HUDEP-2 (cell line): ENCODE measurements around the gene INTS4.
"Not testable (repeated sequence)": the region's sequence is repeated elsewhere in the genome, so short reads cannot be mapped to it uniquely, and the experiment has no call there.

ENCODE experiments used
- DNase-seq, 76 experiments: peaks; one replicate each; lab custom pipeline; 2025; ENCODE audit not compliant: unreplicated experiment in 76 of 76; lab: John Stamatoyannopoulos, UW

Gene INTS4

DNA sequence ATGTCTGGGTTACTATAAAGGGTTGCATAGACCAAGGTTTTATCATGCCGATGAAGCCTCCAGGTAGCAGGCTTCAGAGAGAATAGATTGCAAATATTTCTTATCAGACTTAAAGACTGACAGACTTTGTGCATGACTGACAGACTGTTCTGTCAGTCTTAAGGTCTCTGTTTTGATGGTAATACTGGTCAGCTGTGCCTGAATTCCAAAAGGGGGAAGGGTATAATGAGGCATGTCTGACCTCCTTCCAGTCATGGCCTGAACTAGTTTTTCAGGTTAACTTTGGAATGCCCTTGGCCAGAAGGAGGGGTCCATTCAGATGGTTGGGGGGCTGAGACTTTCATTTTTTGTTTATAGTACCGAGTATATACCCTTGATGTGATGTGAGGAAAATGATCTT, 33.3 kb upstream of the INTS4 start:
- DNase-seq = no peak

DNA sequence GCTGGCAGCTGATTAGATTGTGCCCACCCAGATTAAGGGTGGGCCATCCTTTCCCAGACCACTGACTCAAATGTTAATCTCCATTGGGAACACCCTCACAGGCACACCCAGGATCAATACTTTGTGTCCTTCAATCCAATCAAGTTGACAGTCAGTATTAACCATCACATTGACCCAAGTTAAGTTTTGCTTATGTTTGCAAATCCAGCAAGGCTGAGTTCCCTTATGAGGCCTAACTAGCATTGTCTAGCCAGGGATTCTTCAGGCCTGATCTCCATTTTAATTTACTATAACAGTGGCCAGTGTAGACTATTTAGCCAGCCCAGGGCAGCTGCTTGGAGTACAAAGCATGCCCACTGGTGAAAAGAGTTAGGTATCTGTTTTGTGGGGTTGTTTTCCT, 30.9 kb upstream of the INTS4 start:
- no peak for DNase-seq

DNA sequence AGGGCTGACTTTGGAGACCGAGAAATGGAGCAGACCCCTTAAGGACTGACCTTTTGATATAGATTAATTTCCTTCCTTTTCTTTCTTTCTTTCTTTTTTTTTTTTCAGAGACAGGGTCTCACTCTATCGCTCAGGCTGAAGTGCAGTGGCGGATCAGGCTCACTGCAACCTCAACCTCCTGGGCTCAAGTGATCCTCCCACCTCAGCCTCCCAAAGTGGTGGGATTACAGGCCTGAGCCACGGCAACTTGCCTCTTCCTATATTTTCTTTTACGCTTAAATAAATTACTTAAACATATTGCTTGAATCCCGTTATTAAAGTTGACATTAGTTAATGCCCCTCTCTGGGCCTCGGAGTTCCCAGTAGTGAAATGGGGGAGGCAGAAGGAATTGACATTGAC, 29.0 kb upstream of the INTS4 start:
- DNase-seq = no peak

DNA sequence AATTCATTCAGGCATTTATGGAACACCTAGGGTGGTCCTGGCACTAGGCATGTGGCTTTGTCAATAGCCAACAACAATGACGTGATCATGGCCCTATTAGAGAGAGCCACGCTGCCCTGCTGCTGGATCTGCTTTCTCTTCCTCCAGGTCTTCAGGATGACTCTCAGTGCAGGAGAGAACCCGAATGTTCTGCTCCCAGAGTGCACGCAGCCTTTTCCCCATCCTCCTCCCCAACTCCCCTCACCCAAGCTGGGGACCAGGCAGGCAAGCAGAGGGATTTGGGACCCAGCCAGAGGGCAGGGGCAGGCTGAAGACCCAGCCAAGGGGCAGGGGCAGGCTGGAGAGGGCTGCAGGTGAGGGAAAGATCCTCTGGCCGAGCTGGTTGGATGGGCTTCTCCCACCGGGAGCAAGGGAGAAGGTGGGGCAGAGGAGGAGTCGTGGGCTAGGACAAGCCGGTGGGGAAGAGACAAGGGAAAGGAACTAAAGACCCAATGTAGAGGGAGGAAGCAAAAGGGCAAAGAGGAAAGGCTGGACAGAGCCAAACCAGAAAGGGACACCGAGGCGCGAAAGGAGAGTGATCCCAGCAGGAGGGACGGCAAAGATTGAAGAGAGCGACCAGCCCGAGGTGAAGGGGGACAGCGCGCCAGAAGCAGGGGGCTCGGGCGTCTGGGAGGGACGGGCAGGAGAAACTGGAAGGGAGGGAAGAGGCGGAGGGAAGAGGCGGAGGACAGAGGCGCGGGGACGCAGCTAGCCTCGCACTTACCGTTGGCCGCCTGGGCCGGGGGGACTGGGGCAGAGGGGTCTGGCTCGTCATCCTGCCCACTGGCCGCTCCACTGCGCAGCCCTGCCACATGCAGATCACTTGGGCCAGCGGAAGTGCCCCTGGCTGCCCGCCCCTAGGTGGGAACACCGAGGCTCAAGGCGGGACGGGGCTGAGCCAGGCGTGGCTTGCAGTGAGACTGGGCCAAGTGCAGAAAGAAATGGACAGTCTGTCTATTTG, 28.2 kb upstream of the INTS4 start, which contains the start of gene KCTD14:
KCTD14 (minus strand) TSS at position 880 of the 1,000 bp plus-strand sequence; CDS start at position 853, 27 bp downstream.
- peak in 3 of 76 experiments; percentile 8 to 28 (median 10) for DNase-seq

DNA sequence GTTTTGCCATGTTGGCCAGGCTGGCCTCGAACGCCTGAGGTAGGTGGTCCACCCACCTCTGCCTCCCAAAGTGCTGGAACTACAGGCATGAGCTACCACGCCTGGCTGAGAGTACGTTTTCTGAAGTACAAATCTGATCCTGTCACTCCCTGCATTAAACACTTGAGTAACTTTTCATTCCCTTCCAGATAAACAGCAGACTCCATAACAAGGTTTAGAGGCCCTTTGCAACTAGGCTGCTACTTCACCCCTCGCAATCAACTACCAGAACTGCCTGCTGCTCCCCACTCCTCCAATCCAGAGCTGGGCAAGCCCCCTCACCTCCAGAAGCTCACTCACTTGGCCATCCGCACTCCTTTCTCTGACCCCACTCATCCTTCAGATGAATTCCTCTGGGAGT, 27.1 kb upstream of the INTS4 start:
- no peak for DNase-seq

DNA sequence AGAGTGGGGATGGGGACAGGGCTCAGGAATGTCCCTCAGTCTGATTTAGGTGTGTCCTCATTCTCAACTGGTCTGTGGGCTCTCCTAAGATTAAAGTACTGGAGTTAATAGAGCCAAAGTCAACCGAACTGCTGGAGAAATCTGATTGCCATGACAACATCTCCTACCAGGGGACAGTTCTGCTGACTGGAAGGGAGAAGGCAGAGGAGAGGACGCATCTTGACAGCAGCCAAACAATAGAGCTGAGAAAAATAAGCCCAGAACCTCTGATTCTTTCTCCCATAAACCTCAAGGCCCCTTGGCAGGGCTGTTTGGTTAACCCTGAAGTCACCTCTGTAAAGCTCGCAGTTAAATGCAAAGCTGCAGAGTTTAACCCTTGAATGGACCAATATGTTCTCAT, 25.8 kb upstream of the INTS4 start:
- DNase-seq = no peak

DNA sequence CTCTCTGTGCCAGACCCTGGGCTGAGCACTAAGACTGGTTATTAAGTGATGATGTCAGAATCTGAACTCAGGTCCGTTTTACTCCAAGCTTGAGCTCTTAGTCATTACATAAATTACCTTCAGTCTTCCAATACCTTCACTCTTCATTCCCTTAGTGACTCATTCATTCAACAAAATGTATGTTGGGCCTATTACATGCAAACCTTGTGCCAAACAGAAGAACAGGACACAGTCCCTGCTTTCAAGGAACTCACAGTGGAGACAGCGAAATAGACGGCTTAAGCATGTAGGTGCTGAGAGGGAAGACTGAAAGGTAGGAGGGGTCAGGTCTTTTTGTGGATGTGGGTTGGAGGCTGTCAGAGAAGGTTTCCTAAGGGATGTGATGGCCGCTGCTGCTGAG, 25.3 kb upstream of the INTS4 start:
- DNase-seq = no peak

DNA sequence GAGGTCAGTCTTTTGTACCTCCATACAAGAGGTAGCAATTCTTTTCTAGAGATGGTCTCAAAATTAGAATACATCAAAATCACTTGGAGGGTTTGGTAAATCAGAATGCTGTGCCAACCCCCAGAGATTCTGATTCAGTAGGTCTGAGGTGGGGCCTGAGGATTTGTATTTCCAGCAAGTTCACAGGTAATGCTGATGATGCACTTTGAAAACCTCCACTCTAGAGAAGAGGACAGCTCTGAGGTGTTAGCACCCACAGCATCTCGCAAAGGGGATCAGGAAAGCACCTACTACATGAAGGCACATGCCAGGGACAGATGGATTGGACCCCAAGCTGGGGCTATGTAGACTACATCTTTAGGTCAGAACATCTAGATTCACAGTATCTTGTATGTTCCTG, 21.4 kb upstream of the INTS4 start:
- no peak for DNase-seq

DNA sequence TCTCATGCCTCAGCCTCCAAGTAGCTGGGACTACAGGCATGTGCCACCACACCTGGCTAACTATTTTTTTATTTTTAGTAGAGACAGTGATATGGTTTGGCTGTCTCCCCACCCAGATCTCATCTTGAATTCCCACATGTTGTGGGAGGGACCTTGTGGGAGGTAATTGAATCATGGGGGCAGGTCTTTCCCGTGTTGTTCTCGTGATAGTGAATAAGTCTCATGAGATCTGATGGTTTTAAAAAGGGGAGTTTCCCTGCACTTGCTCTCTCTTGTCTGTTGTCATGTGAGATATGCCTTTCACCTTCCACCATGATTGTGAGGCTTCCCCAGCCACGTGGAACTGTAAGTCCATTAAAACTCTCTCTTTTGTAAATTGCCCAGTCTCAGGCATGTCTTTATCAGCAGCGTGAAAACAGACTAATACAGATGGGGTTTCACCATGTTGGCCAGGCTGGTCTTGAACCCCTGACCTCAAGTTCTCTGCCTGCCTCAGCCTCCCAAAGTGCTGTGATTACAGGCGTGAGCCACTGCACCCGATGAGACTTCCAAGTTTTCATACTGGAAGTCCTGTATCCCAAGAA, 20.6 kb upstream of the INTS4 start:
- DNase-seq = peak in 27 of 76 experiments; percentile 7 to 58 (median 26)

DNA sequence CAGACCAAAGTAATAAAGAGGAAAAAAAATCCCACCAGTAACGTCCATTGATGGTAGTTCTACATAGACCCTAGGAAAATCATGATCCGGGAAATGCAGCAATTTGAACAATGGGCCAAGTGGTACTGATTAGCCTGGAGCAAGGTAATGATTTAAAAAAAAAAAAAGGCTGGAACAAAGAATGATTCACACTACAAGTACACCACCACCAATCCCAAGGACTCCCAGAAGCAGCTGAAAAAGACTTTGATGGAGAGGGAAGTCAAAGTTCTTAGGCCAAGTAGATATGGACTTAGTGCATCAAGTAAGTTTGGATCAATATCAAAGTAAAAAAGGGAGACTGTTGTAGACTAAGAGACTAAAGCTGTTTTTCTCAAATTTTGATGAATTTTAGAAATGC, 16.8 kb upstream of the INTS4 start:
- no peak for DNase-seq

DNA sequence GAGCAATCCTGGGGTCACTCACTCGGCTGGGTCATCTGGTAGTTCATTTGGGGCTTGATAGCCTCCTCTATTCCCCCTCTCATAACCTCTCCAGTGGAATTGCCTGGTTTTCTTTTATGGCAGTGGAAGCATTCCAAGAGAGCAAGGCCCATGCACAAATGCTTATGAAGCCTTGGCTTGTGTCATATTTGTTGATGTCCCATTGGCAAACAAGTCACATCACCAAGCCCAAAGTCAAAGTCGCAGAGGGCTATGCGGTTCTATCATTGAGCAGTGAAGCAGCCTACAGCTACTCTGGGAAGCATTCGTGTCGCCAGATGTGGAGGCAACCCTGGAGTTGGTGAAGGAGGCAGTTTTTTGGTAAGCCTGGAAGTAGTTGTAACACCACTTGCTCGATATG, 16.3 kb upstream of the INTS4 start:
- no peak for DNase-seq

DNA sequence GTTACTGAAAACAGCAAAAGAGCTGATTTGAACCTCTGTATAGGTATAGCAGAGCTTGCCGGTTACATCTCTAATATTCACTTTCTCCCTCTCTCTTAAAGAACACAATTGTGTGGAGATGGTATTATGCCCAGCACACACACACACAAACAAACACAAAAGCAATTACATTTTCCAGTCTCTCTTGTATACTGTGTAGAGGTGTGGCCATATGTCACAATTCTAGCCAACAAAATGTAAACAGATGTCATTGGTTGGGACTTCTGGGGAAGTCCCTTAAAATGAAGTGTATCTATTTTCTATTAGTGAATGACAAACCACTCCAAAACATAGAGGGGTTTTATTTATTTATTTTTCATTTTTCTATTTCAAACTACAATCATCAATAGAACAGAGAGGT, 15.8 kb upstream of the INTS4 start:
- DNase-seq = no peak

DNA sequence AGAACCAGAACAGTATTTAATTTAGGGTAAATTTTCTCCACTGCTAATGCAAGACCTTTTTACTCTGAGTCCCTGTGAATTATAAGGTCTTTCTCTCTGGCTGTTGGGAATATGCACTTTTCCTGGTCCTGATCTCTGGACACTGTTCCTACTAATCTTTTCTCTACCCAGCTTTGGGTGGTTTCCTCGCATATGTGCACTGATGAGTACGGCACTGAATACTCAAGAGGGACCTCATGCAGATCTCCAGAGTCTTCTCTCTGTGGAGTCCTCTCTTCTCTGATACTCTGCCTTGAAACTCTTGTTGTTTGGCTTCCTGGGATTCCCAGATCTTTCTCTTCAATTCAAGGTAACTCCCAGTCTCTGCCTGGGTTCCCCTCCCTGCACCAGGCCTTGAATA, 14.6 kb upstream of the INTS4 start:
- DNase-seq = no peak

DNA sequence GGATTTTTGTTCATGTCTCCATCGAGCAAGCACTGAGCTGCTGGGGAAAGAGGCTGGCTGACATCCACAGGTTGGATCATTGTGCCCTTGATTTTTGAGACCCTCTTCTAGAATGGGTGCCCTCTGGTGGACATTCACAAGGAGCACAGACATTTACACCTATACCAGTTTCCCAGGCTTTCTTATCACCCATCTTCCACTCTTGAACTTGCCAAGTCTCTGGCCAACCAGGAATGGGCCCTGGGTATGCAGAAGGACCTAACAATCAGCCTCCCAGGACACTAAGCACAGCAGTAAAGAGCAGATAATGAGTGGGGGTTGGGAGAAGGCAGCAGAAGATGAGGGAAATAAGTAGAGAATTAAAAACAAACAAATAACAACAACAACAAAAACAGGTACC, 5.7 kb upstream of the INTS4 start:
- peak in 37 of 76 experiments; percentile 2 to 57 (median 29) for DNase-seq

DNA sequence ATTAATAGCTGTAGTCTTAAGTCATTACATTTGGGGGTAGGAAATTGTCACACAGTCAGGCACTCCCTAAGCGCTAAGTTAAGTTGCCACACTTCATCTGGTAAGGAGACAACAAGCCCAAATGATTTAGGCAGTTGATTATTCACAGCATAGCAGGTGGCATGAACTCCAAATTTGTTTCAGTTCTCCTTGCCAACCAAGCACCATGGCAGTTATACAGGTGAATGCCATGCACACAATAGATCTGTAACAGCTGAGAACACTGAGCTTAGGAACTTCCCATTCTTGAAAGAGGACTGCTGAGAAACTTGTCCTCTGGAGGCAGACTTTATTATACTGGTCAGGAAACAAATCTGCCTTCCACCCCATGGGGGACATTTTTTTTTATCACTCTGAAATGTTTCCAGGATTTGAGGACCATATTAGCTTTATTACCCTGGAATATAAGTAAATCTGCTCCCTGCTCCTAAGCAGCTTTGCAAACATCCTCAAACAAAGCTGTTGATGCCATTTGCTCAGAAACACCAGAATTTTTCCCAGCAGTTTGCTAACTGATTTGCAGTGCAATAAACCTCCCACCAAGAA, 5.1 kb upstream of the INTS4 start:
- no peak for DNase-seq

DNA sequence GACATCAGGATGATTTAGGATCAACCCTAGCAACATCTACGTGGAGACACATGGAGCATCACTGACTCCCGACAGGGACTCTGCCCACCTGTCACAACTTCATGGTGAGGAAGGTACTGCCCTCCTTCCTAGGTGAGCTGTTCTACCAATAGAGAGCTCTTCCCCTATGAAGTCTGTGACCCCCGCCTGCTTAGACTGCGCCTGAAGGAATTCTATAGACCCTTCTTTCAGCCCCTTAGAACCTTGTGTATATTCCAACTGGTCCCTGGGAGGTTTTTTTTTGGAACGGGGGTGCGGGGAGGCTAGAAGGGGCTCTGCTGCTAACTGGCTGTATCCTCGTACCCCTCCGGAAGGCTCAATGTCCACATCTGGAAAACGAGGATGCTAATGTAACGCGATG, 566 bp downstream of the INTS4 start:
- no peak for DNase-seq

DNA sequence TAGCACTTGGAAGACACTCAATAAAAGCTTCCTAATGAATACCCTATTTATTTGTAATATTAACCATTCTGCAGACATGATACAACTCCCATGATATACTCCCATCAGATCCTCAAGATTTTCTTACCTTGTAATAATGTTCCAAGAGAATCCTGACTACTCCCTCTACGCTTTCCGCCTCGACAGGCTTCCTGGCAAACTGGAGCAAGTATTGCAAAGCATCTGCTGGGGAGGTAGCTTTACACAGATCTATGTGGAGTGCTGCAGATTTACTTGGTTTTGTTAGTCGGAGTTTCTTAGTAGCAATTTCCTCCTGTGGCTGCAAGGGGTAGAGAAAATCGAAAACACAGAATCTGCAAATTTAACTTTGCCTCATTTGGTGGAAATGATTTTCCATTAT, 3.5 kb downstream of the INTS4 start:
- no peak for DNase-seq

DNA sequence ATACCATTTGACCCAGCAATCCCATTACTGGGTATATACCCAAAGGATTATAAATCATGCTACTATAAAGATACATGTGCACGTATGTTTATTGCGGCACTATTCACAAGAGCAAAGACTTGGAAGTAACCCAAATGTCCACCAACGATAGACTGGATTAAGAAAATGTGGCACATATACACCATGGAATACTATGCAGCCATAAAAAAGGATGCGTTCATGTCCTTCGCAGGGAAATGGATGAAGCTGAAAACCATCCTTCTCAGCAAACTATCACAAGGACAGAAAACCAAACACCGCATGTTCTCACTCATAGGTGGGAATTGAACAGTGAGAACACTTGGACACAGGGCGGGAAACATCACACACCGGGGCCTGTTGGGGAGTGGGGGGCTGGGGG, 8.0 kb downstream of the INTS4 start:
- not testable (repeated sequence) for DNase-seq

DNA sequence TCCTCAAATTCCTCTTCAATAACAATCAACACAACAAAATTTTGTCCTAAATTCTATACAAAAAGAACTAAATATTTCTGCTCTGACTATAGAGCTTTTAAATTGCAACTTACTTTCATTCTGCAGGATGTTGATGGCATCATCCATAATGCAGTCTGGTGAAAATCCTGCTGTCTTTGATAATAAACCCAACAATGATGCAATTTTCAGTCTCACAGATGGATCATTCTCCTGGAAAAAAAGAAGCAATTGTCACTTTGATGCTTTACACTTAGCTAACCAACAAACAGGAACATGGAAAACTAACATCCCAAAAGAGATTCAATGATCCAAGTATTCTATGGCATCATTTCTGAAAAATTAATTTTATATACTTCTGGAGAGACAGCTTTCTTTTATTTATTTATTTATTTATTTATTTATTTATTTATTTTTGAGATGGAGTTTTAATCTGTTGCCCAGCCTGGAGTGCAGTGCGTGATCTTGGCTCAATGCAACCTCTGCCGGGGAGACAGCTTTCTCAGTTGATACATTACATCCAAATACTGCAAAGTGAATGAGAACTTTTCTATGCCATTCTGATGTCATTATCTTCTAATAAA, 13.0 kb downstream of the INTS4 start:
- DNase-seq = no peak

DNA sequence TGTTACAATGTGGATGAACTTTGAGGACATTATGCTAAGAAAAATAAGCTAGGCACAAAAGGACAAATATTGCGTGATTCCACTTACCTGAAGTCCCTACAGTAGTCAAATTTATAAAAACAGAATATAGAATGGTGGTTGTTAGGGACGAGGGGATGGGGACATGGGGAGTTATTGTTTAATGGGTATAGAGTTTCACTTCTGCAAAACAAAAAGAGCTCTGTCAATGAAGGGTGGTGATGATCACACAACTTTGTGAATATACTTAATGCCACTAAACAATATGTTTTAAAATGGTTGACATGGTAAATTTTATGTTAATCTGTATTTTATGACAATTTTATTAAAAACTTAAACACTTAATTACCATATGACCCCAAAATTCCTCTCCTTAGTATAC, 26.1 kb downstream of the INTS4 start:
- no peak for DNase-seq

DNA sequence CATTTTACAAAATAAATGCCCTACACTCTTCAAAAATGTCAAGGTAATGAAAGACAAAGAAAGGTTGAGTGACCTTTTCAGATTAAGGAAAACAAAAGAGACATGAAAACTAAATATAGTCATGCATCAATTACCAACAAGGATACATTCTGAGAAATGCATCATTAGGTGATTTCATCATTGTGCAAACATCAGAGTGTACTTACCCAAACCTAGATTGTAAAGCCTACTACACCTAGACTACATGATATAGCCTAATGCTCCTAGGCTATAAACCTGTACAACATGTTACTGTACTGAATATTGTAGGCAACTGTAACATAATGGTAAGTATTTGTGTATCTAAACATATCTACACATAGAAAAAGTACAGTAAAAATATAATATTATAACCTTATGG, 26.7 kb downstream of the INTS4 start:
- DNase-seq = no peak
